GM10847 (cell line): Measurements from ENCODE around the gene NAA15.
A peak's percentile ranks its signal among the peaks of the same experiment; 100 is the strongest.

Experiments used
- POLR2A ChIP-seq: IDR thresholded peaks from 2 replicates; pipeline ENCODE4 v1.6.1; 2011; ENCODE audit not compliant: insufficient read length; ENCODE audit errors: extremely low read depth

The NAA15 gene

DNA sequence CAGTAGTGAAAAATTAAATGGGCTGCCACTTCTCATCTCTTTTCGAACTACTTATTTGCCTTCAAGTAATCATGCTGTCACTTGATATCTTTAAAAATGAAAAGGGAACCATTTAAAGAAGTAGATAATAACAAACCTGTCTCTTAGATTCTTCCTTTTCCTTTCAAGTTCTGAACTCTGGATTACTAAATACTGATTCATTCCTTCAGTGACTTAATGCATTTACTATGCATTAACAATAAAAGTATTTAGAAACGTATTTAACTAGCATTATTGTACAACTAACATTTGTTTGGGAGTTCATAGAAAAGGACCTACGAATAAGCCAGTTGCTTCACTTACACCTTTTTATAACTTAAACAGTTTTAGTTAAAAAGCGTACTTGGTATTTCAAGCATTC is 91.5 kb downstream of the NAA15 start:
- no peak for TF ChIP-seq POLR2A

GRCh38 chr4:139401368-139401767 is 100.1 kb downstream of the NAA15 start:
- TF ChIP-seq POLR2A: no peak

- TF ChIP-seq POLR2A: no peak
Observed at GRCh38 chr4:139402436-139402835, 101.1 kb downstream of the NAA15 start.

DNA sequence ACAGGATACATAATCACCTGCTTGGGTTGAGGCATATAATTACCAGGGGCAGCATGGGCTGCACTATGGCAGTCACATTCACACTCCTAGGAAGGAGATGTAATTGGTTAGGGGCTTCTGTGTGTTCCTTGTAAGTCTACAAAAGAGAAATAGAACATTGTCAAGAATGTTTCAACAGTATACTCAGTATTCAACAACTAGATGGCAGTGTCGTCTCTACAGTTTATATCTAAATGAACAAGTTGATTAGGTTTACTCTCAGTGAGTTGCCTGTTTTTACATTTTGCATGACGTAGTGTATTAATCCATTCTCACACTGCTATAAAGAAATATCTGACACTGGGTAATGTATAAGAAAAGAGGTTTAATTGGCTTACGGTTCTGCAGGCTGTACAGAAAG is 102.2 kb downstream of the NAA15 start:
- no peak for TF ChIP-seq POLR2A

- no peak for TF ChIP-seq POLR2A
Observed at GRCh38 chr4:139410312-139410711, 109.0 kb downstream of the NAA15 start.

DNA sequence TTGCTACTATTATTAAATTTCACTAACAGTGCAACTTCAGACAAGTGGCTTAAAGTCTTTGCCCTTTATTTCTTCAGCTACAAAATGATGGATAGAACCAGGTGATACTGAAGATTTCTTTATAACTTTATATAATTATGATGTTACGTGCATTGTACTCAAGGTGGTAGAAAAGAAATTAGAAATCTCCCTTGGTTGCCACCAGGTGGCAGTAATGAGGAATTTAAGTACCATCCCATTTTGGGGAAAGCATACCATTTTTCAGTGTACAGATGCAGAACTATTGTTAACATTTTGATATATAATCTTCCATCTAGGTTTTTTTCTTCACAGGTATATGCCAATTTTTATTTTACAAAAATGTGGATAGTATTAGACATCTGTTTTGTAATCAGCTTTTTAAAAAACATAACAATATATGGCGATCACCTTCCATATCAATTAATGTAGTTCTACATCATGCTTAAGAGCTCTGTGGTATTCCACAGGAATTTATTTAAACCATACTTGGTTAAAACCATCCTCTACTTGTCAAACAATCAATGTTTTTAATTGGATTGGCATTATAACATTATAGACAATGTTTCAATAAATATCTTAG is 114.9 kb downstream of the NAA15 start:
- no peak for TF ChIP-seq POLR2A

DNA sequence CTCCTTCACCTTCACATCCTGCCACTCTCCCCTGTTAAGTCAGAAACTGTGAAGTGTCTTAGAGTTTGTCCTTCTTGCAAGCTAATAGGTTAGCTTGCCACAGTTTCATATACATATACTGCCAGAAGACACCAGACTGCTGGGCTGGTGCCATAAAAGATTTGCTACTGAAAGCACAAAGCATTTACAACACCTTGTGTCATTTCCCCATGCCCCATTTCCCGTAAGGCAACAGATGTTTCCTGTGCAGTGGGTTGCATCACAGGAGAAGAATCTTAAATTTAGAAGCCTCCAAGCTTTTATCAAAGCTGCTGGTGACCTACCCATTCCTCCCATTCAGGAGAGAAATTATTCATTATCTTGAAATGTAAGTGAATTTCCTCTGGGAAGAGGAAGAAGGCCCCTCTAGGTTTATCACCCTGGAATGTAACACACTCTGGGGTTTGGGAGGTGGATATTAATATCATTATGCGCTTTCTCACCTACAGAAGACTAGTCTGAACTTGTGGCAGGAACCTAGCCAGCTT is 118.1 kb downstream of the NAA15 start:
- TF ChIP-seq POLR2A: no peak

DNA sequence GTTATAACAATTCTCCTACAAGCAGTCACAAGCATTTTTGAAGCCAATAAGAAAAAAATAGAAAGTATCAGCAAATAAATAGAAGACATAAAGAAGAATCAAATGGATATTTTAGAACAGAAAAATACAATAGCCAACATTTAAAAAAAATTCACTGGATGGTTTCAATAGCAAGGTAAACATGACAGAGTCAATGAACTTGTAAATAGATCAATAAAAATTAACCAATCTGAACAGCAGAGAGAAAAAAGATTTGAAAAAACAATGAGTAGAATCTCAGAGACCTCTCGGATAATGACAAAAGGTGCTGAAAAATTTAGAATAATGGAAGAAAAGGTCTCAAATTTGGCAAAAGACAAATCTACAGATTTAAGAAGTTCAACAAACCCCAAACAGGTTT is 119.3 kb downstream of the NAA15 start:
- TF ChIP-seq POLR2A: no peak

DNA sequence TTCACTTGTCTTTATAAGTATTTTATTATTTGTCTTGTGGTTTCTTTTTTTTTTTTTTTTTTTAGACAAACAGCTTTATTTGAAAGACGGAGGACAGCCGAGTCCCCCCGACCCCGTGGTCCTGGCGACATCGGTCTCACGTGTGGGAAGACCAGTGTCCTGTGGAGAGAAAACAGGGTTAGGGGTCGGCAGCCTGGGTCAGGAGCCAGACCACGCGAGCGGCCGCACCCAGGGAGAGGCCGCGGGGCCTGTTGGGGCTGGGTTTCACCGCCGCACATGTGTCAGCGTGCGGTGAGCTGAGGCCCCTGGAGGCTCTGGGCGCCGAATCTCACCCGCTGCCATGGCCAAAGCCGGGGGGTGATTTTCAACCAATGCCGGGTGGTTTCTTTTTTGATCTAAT is 134.8 kb downstream of the NAA15 start:
- TF ChIP-seq POLR2A: no peak

DNA sequence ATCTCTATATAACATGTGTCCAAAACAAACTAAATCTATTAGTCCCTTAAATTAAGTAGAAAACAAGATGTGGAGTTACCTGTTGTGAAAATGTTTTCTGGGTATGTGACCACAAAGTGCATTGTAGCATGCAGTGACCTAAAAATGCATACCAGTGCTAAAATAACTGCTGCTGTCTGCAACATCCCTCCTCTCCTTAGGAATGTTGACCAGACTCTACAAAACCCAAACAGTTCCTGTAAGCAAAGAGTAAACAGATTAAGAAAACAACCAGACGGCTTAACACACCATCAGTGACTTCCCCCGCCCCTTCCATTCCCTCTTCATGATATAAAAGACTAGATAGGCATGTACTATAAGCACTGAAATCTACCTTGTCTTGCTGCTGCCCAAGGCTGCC is 136.8 kb downstream of the NAA15 start:
- no peak for TF ChIP-seq POLR2A

GRCh38 chr4:139441029-139441428 is 139.7 kb downstream of the NAA15 start:
- no peak for TF ChIP-seq POLR2A

GRCh38 chr4:139443661-139444060 is 142.4 kb downstream of the NAA15 start:
- TF ChIP-seq POLR2A: no peak

- no peak for TF ChIP-seq POLR2A
Observed at GRCh38 chr4:139450586-139450985, 149.3 kb downstream of the NAA15 start.

- TF ChIP-seq POLR2A: no peak
Observed at GRCh38 chr4:139451997-139452396, 150.7 kb downstream of the NAA15 start.

DNA sequence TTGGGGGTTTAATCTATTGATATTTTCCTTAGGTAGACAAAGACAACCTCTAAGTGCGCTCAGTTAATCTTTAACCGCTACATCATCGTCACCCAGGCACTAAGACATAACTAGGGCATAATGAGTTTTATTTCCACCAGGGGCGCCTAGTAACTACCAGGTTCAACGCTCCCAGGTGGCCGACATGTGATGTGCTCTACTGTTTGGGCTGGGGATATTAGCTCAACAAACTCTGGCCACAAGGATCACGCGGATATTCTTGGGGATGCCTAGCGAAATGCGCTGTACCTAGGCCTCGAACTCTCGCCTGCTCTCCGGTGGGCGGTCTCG is 151.7 kb downstream of the NAA15 start:
- TF ChIP-seq POLR2A: no peak

- peak; percentile 86 for TF ChIP-seq POLR2A
Observed at GRCh38 chr4:139453371-139454110, 152.2 kb downstream of the NAA15 start.
